ENCODE results near the gene APOA4.

APOA4 gene

DNA sequence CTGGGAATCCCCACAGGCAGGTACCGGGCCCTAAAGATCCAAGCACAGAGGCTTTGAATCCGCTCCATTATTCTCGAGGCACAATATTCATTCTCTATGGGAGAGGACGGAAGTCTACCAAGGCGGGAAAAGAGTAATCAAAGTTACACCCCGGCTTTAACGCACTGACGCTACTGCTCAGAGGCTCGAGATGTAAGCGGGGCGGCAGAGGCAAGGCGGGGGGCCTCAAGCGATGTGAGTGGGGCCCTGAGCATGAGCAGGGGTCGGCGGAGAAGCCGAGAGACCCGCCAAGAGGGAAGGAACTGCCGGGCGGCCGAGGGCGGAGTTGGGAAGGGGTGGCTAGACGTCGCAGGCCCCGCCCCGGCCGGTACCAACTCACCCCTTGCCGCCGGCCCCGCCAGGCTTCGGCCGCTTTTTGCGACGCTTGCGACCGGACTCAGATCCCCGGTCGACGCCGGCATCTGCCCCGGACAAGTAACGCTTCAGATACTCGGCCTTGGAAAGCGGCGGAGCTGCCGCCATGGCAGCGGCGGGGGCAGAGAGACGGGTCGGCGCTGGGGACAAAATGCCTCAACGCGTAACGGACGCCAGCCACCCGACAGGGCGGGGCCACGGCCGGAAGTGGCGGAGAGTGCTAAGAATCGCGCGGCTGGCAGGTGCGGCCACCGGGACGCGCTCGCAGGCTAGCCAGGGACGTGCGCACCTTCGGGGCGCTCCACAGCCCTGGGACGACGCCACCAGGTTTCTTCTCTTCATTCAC is 50.5 kb downstream of the APOA4 start, which contains the start of gene BUD13 (continued):
- TF ChIP-seq ZEB2 (tag by site-specific recombination; IDR thresholded peaks at IDR 0.05) (peak; percentile 85), ZNF623 (tag by site-specific recombination; IDR thresholded peaks at IDR 0.05) (no peak), ZNF350 (tag by site-specific recombination; IDR thresholded peaks at IDR 0.05) (no peak), ZNF707 (tag by site-specific recombination; IDR thresholded peaks at IDR 0.05) (no peak), ZNF121 (tag by site-specific recombination; IDR thresholded peaks at IDR 0.05) (no peak), OVOL3 (tag by site-specific recombination; IDR thresholded peaks at IDR 0.05) (peak; percentile 50; the same call in 1 of the 2 replicates), ZSCAN23 (tag by site-specific recombination; IDR thresholded peaks at IDR 0.05) (no peak), ZNF211 (tag by site-specific recombination; IDR thresholded peaks at IDR 0.05; ENCODE audit: low read depth) (no peak), ZNF785 (tag by site-specific recombination; IDR thresholded peaks at IDR 0.05) (no peak), MYNN (tag by site-specific recombination; IDR thresholded peaks at IDR 0.05; ENCODE audit: borderline replicate concordance) (no peak), GLI4 (tag by site-specific recombination; IDR thresholded peaks at IDR 0.05) (peak; percentile 45; the same call in 1 of the 2 replicates), ZNF654 (tag by site-specific recombination; IDR thresholded peaks at IDR 0.05; ENCODE audit: low read depth) (no peak), ZNF791 (tag by site-specific recombination; IDR thresholded peaks at IDR 0.05) (no peak), ZNF600 (tag by site-specific recombination; IDR thresholded peaks at IDR 0.05) (peak; percentile 34), ZNF19 (tag by site-specific recombination; IDR thresholded peaks at IDR 0.05; ENCODE audit: low read depth) (no peak), KLF16 (tag by site-specific recombination; IDR thresholded peaks at IDR 0.05) (peak; percentile 65; the same call in 1 of the 2 replicates), ZNF391 (tag by site-specific recombination; IDR thresholded peaks at IDR 0.05; ENCODE audit: borderline replicate concordance, low read depth) (no peak), ATF2 (tag by site-specific recombination; IDR thresholded peaks at IDR 0.05; ENCODE audit: low read depth) (no peak), ZNF549 (tag by site-specific recombination; IDR thresholded peaks at IDR 0.05) (no peak), ZNF138 (tag by site-specific recombination; IDR thresholded peaks at IDR 0.05; ENCODE audit: borderline replicate concordance) (no peak), ZNF626 (tag by site-specific recombination; IDR thresholded peaks at IDR 0.05) (no peak), ZNF214 (tag by site-specific recombination; IDR thresholded peaks at IDR 0.05; ENCODE audit: borderline replicate concordance) (no peak), ZNF792 (tag by site-specific recombination; IDR thresholded peaks at IDR 0.05) (no peak), ZNF571 (tag by site-specific recombination; IDR thresholded peaks at IDR 0.05) (no peak), MEIS1 (CRISPR knock-in tag; IDR thresholded peaks at IDR 0.05; ENCODE audit: borderline replicate concordance) (no peak), ZBTB20 (tag by site-specific recombination; IDR thresholded peaks at IDR 0.05) (peak; percentile 89), ZIC2 (tag by site-specific recombination; IDR thresholded peaks at IDR 0.05) (no peak), ZNF404 (tag by site-specific recombination; IDR thresholded peaks at IDR 0.05) (no peak), ZFP37 (tag by site-specific recombination; IDR thresholded peaks at IDR 0.05) (peak; percentile 70; the same call in 1 of the 2 replicates), ZNF473 (tag by site-specific recombination; IDR thresholded peaks at IDR 0.05) (no peak), ZNF133 (tag by site-specific recombination; IDR thresholded peaks at IDR 0.05) (no peak), ELK4 (IDR thresholded peaks at IDR 0.05; ENCODE audit: borderline replicate concordance, low read depth, low read length) (peak; percentile 41; the same call in 1 of the 2 replicates), ZNF324 (tag by site-specific recombination; IDR thresholded peaks at IDR 0.05) (peak; percentile 77), ZFP41 (tag by site-specific recombination; IDR thresholded peaks at IDR 0.05; ENCODE audit: borderline replicate concordance) (no peak), ZNF366 (tag by site-specific recombination; conservative IDR thresholded peaks at IDR 0.05) (no peak), ZBTB7A (tag by site-specific recombination; IDR thresholded peaks at IDR 0.05; ENCODE audit: low read depth) (peak; percentile 68; the same call in 1 of the 2 replicates), SCRT1 (tag by site-specific recombination; IDR thresholded peaks at IDR 0.05; ENCODE audit: borderline replicate concordance) (no peak)
- TF ChIP-seq, protein P1, sequence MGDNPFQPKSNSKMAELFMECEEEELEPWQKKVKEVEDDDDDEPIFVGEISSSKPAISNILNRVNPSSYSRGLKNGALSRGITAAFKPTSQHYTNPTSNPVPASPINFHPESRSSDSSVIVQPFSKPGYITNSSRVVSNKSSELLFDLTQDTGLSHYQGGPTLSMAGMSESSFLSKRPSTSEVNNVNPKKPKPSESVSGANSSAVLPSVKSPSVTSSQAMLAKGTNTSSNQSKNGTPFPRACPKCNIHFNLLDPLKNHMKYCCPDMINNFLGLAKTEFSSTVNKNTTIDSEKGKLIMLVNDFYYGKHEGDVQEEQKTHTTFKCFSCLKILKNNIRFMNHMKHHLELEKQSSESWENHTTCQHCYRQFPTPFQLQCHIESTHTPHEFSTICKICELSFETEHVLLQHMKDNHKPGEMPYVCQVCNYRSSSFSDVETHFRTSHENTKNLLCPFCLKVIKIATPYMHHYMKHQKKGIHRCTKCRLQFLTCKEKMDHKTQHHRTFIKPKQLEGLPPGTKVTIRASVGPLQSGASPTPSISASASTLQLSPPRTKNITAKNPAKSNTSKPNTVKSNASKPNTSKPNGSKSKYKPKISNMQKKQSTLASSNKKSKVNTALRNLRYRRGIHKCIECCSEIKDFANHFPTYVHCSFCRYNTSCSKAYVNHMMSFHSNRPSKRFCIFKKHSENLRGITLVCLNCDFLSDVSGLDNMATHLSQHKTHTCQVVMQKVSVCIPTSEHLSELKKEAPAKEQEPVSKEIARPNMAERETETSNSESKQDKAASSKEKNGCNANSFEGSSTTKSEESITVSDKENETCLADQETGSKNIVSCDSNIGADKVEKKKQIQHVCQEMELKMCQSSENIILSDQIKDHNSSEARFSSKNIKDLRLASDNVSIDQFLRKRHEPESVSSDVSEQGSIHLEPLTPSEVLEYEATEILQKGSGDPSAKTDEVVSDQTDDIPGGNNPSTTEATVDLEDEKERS (tag by site-specific recombination; IDR thresholded peaks at IDR 0.05): no peak
